K562 (cell line): ENCODE data around the gene CTSW. TPM values are rescaled to one million over a fixed set of nuclear protein-coding genes. Genes with fewer than 3 reads are reported as not detected.

ENCODE experiments used
- CBX2 ChIP-seq: fragments of 200-600 bp; sonication (generic); IDR thresholded peaks from one replicate; pipeline ENCODE4 v1.6.1; 2012; ENCODE audit warnings: mild to moderate bottlenecking, low read length, inconsistent platforms; ENCODE audit not compliant: insufficient read depth, poor library complexity, severe bottlenecking
- CCAR2 ChIP-seq: fragments of 200-400 bp; formaldehyde crosslinking; IDR thresholded peaks from 2 replicates; pipeline ENCODE4 v1.6.1; 2017; ENCODE audit warnings: mild to moderate bottlenecking, low read depth, low read length
- CREB3 ChIP-seq: fragments of 450-650 bp; conservative IDR thresholded peaks from 2 replicates; pipeline ENCODE4 v1.6.1; 2016; ENCODE audit warnings: missing genetic modification characterization, low read depth, mild to moderate bottlenecking, missing compliant biosample characterization, moderate library complexity
- CXXC5 ChIP-seq: fragments of 250-450 bp; sonication (Bioruptor Pico); IDR thresholded peaks from 2 replicates; pipeline ENCODE4 v1.8.0; 2022; ENCODE audit warnings: inconsistent platforms, mild to moderate bottlenecking, moderate library complexity
- GTF2B ChIP-seq: IDR thresholded peaks from 2 replicates; pipeline ENCODE4 v1.6.1; 2011; ENCODE audit not compliant: insufficient read length; ENCODE audit errors: extremely low read depth
- HOMEZ ChIP-seq: fragments of 250-450 bp; sonication (Bioruptor Pico); IDR thresholded peaks from 2 replicates; pipeline ENCODE4 v1.4.0; 2020; ENCODE audit warnings: mild to moderate bottlenecking, moderate library complexity
- IRF2 ChIP-seq: sonication (generic); formaldehyde crosslinking; IDR thresholded peaks from 2 replicates; pipeline ENCODE4 v1.8.1; 2022; ENCODE audit warnings: mild to moderate bottlenecking, missing genetic modification reagents
- KDM2B ChIP-seq: fragments of 250-450 bp; sonication (Bioruptor Pico); IDR thresholded peaks from 2 replicates; pipeline ENCODE4 v1.8.0; 2021; ENCODE audit warnings: mild to moderate bottlenecking, moderate library complexity
- MAFF ChIP-seq: IDR thresholded peaks from 2 replicates; pipeline ENCODE4 v1.6.1; 2012; ENCODE audit warnings: low read length, improper control_type of control experiment
- POLR2AphosphoS2 ChIP-seq: IDR thresholded peaks from 2 replicates; pipeline ENCODE4 v1.6.1; 2012; ENCODE audit warnings: low read length, improper control_type of control experiment
- RBM25 ChIP-seq: fragments of 200-400 bp; formaldehyde crosslinking; IDR thresholded peaks from 2 replicates; pipeline ENCODE4 v1.6.1; 2018; ENCODE audit warnings: low read length, low read depth, moderate library complexity; ENCODE audit not compliant: severe bottlenecking
- TEAD1 ChIP-seq, 2 experiments: fragments of 450-650 bp in 1 of 2; sonication (generic) in 1 of 2; formaldehyde crosslinking; IDR thresholded peaks; 2 replicates each; pipeline versions ENCODE4 v1.4.0 to v1.8.0; 2020 to 2022; ENCODE audit warnings: mild to moderate bottlenecking in 2 of 2, missing genetic modification reagents in 1 of 2
- ZNF407 ChIP-seq: fragments of 450-650 bp; IDR thresholded peaks from 2 replicates; pipeline ENCODE4 v1.6.1; 2016; ENCODE audit warnings: low read depth
- ZNF41 ChIP-seq: fragments of 250-450 bp; sonication (Bioruptor Pico); conservative IDR thresholded peaks from 2 replicates; pipeline ENCODE4 v1.4.0; 2020; ENCODE audit warnings: mild to moderate bottlenecking
- ZNF583 ChIP-seq: fragments of 250-450 bp; sonication (Bioruptor Pico); IDR thresholded peaks from 2 replicates; pipeline ENCODE4 v1.4.0; 2020
- polyA plus RNA-seq, 8 experiments: library from polyadenylated mRNA; depleted of rRNA in 4 of 8; stranded (reverse) in 5 of 8; unstranded in 3 of 8; fragments of >200 nt; fragmentation: Nextera tagmentation in 2 of 8; fragmentation: Illumina TruSeq in 1 of 8; extraction: Ambion mirVana in 2 of 8; extraction: Trizol in 1 of 8; gene quantifications; 2 replicates each; pipeline versions ENCODE4 v1.2.1 to v1.2.3, GENCODE V29; 2011 to 2014; ENCODE audit warnings: inconsistent platforms in 1 of 8, missing spikeins in 1 of 8
- total RNA-seq, 7 experiments: library from RNA; depleted of rRNA in 6 of 7; stranded (reverse); fragments of >200 nt in 6 of 7; fragmentation: Illumina TruSeq in 2 of 7; extraction: Trizol in 2 of 7; gene quantifications; 2 replicates each; pipeline versions ENCODE4 v1.2.1 to v1.2.3, GENCODE V29; 2011 to 2021; ENCODE audit warnings: low replicate concordance in 1 of 7

Gene CTSW
- total and polyA plus RNA-seq, 9 of the 15 experiments (the other 6 are each of a cell fraction or from before 2014, with no cell fraction given), result 0.04 TPM; not detected in 8

GRCh38 chr11:65890324-65891218 lies 10.9 kb downstream of the CTSW start, which contains the start of gene CCDC85B (continued):
- peak; percentile 57; the same call in 1 of the 2 replicates for TF ChIP-seq ZNF583 (CRISPR knock-in tag)
- peak; percentile 35 to 61; a peak in 1 of 4 replicates for TF ChIP-seq TEAD1 (CRISPR knock-in tag; IDR thresholded peaks at IDR 0.05)
- TF ChIP-seq CCAR2, result no peak
- 0 out of 2 replicates have a peak, but pooled peaks have one; percentile 57 for TF ChIP-seq ZNF41
- no peak for TF ChIP-seq RBM25
- TF ChIP-seq CXXC5 (CRISPR knock-in tag), result peak; percentile 94
- TF ChIP-seq GTF2B, result no peak
- no peak for TF ChIP-seq ZNF407
- no peak for TF ChIP-seq CBX2
- peak; percentile 40; the same call in 1 of the 2 replicates for TF ChIP-seq HOMEZ (CRISPR knock-in tag)
- no peak for TF ChIP-seq IRF2 (CRISPR knock-in tag)
- peak; percentile 5; the same call in 1 of the 2 replicates for TF ChIP-seq KDM2B (CRISPR knock-in tag)
- no peak for TF ChIP-seq MAFF
- no peak for TF ChIP-seq CREB3 (tag)
- no peak for TF ChIP-seq POLR2AphosphoS2
